ENCODE data around the gene RIMOC1. TPM values are rescaled to one million over a fixed set of nuclear protein-coding genes. Genes with fewer than 3 reads are reported as not detected.

The RIMOC1 gene
- total and polyA plus RNA-seq, 10 of the 15 experiments (the other 5 are each of a cell fraction or from before 2014, with no cell fraction given) = 3.9 to 33.1 (median 16.0) TPM

GRCh38 chr5:41878173-41878572, 26.0 kb upstream of the RIMOC1 start (continued):
- TF ChIP-seq, protein P1, sequence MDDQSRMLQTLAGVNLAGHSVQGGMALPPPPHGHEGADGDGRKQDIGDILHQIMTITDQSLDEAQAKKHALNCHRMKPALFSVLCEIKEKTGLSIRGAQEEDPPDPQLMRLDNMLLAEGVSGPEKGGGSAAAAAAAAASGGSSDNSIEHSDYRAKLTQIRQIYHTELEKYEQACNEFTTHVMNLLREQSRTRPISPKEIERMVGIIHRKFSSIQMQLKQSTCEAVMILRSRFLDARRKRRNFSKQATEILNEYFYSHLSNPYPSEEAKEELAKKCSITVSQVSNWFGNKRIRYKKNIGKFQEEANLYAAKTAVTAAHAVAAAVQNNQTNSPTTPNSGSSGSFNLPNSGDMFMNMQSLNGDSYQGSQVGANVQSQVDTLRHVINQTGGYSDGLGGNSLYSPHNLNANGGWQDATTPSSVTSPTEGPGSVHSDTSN (IDR thresholded peaks at IDR 0.05; ENCODE audit: insufficient replicate concordance, low read depth, low read length) = no peak

- no peak overlapping the region for H3K4me2 ChIP-seq (ENCODE audit: control insufficient read depth, insufficient read depth)
- no peaks in the 10 kb centered on the region for H3K79me2 ChIP-seq (ENCODE audit: control insufficient read depth, insufficient read depth, low read length)
- intact Hi-C loops (cut with micrococcal nuclease; ENCODE audit: unreplicated experiment) (no loop called here), in situ Hi-C loops (cut with MboI) (no loop called here)
- ATAC-seq = peak; percentile 77
- no peaks in the 10 kb centered on the region for H3K27me3 ChIP-seq (replicated peaks in 1 of 2; ENCODE audit: control insufficient read depth in 2 of 2, insufficient read depth in 2 of 2, low read length in 1 of 2)
- ChIA-PET SMC1A (ENCODE audit: uncharacterized antibody, unreplicated experiment) (interaction anchor here (0.5 to 1.0 kb wide), 2 partner anchors 25 to 43 kb away, joined by 3 read pairs; partner anchors contain the start of gene RIMOC1), CTCF (no interaction called here), RAD21 (ENCODE audit: unreplicated experiment) (no interaction called here), POLR2A (no interaction called here)
- no peak for FAIRE-seq
- no peak overlapping the region for H2AFZ ChIP-seq (ENCODE audit: control insufficient read depth, low read depth, low read length)
- H3K4me3 ChIP-seq = no peak overlapping the region
- H3K9me3 ChIP-seq (replicated peaks; ENCODE audit: control insufficient read depth, insufficient read depth, low read length) = peaks cover 3% of the 10 kb centered on the region; the same call in 1 of the 3 replicates
- 62% methylated on average over 3 of the region's 3 CpGs for WGBS (ENCODE audit: insufficient coverage, insufficient replicate concordance, low lambda C conversion rate, missing lambda C conversion rate)
- H3K27ac ChIP-seq (ENCODE audit: control insufficient read depth, insufficient read depth) = no peak overlapping the region
- H3K36me3 ChIP-seq (ENCODE audit: control insufficient read depth in 2 of 2, insufficient read depth in 2 of 2, low read length in 1 of 2) = no peaks in the 10 kb centered on the region
- DNase-seq (ENCODE audit: low read depth, low spot score) = no peak
- no TSS peak for BruUV-seq (replicated peaks)
- H3K4me1 ChIP-seq (ENCODE audit: control insufficient read depth, insufficient read depth, low read length) = peaks cover 6% of the 10 kb centered on the region; the same call in 1 of the 2 replicates
- no peaks in the 10 kb centered on the region for H4K20me1 ChIP-seq (ENCODE audit: control insufficient read depth, insufficient read depth)
- no peak for TF ChIP-seq CBX5 (IDR thresholded peaks at IDR 0.05; ENCODE audit: low read depth)
- TF ChIP-seq MLLT1 (IDR thresholded peaks at IDR 0.05) = peak; percentile 91
- H3K9ac ChIP-seq (ENCODE audit: control insufficient read depth, insufficient read depth, low read length) = no peak overlapping the region
These were observed 25.3 kb upstream of the RIMOC1 start for GRCh38 chr5:41878643-41879478.
